ENCODE results near the gene FADS2.
A peak's percentile ranks its signal among the peaks of the same experiment; 100 is the strongest.

The FADS2 gene

GRCh38 chr11:61782841-61783240 is 45.3 kb upstream of the FADS2 start:
- TF ChIP-seq CTCF (IDR thresholded peaks at IDR 0.05), result no peak

- no peak for TF ChIP-seq CTCF (IDR thresholded peaks at IDR 0.05)
These were observed 44.2 kb upstream of the FADS2 start for GRCh38 chr11:61783717-61784505.

- no peak for TF ChIP-seq CTCF (IDR thresholded peaks at IDR 0.05)
These were observed 43.6 kb upstream of the FADS2 start for GRCh38 chr11:61784506-61784805.

- no peak for TF ChIP-seq CTCF (IDR thresholded peaks at IDR 0.05)
These were observed 42.2 kb upstream of the FADS2 start for GRCh38 chr11:61785837-61786402.

GRCh38 chr11:61787928-61788491 is 40.1 kb upstream of the FADS2 start:
- TF ChIP-seq CTCF (IDR thresholded peaks at IDR 0.05), result peak; percentile 52

GRCh38 chr11:61791737-61792309 is 36.3 kb upstream of the FADS2 start:
- TF ChIP-seq CTCF (IDR thresholded peaks at IDR 0.05), result no peak

- no peak for TF ChIP-seq CTCF (IDR thresholded peaks at IDR 0.05)
These were observed 35.6 kb upstream of the FADS2 start, which contains the start of the genes FEN1 and TMEM258 for GRCh38 chr11:61792310-61793082. FEN1 (plus strand) TSS chr11:61792911; CDS start chr11:61795362, 2,451 bp downstream. TMEM258 (minus strand) TSS chr11:61792599; CDS start chr11:61792558, 41 bp downstream.
